ENCODE measurements around the gene P3H4. TPM values are rescaled to one million over a fixed set of nuclear protein-coding genes. Genes with fewer than 3 reads are reported as not detected.

Gene P3H4
- total RNA-seq, 1 donor, result 59.7 TPM

DNA sequence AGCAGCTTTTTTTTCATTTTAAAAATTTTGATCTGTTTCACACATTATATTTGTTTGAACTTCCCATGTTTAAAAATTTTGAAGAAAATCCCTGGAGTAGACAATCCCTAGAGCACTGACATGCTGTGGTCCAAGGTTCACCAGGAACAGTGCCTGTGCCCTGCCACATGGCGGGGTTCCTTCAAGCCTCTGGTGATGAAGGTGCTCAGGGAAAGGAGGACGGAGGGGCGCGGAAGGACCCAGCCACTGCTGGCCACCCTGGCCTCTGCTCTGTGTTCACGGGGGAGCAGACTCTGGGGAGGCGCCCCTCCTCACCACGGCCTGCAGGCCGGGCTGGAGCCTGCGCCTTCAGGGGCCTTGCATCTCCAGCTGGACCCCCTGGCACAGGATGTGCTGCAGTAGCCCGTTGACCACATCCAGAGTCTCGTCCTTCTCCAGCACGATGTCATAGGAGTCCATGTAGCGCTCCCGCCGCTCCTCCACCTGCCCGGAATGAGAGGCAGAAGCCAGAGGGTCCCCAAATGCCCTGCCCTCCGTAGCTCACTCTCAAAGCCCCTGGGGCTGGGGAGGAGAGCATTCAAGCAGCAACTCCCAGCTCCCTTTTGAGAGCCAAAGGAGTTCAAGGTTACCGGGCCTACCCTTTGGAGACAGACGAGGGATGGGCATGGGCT, 13.6 kb upstream of the P3H4 start:
- Histone ChIP-seq H3K4me2 (ENCODE audit: insufficient read depth, low read length) (no peak overlapping the region), H3K4me1 (ENCODE audit: insufficient read depth, low read length) (no peaks in the 10 kb centered on the region), H3K27ac (ENCODE audit: low read depth, low read length) (no peak overlapping the region), H4K20me1 (ENCODE audit: insufficient read depth, low read length) (peaks cover 12% of the 10 kb centered on the region), H3K9me3 (ENCODE audit: low read depth, low read length) (no peaks in the 10 kb centered on the region), H3K79me2 (ENCODE audit: insufficient read depth, low read length) (no peaks in the 10 kb centered on the region), H3K27me3 (ENCODE audit: insufficient read depth, low read length) (no peaks in the 10 kb centered on the region), H3K4me3 (ENCODE audit: insufficient read depth, low read length) (no peak overlapping the region), H2AFZ (ENCODE audit: low read length) (no peak overlapping the region), H3K36me3 (ENCODE audit: insufficient read depth, low read length) (peaks cover 39% of the 10 kb centered on the region)
- TF ChIP-seq, protein P1, sequence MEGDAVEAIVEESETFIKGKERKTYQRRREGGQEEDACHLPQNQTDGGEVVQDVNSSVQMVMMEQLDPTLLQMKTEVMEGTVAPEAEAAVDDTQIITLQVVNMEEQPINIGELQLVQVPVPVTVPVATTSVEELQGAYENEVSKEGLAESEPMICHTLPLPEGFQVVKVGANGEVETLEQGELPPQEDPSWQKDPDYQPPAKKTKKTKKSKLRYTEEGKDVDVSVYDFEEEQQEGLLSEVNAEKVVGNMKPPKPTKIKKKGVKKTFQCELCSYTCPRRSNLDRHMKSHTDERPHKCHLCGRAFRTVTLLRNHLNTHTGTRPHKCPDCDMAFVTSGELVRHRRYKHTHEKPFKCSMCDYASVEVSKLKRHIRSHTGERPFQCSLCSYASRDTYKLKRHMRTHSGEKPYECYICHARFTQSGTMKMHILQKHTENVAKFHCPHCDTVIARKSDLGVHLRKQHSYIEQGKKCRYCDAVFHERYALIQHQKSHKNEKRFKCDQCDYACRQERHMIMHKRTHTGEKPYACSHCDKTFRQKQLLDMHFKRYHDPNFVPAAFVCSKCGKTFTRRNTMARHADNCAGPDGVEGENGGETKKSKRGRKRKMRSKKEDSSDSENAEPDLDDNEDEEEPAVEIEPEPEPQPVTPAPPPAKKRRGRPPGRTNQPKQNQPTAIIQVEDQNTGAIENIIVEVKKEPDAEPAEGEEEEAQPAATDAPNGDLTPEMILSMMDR (IDR thresholded peaks at IDR 0.05; ENCODE audit: extremely low read depth, low read depth, low read length), result no peak
- DNase-seq (ENCODE audit: insufficient read length, low spot score, missing footprints), result peak; percentile 48

DNA sequence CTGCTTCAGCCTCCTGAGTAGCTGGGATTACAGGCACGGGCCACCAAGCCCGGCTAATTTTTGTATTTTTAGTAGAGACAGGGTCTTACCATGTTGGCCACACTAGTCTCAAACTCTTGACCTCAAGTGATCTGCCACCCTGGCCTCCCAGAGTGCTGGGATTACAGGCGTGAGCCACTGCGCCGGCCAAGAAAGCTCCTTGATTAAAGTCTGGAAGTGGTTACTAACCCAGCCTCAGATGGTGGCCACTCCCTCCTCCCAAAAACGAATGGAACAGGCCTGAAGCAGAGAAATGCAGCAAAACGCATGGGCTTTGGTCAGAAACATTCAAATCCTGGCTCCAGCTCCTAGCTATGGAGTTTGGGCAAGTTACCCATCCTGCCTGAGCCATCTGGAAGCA, 12.3 kb upstream of the P3H4 start:
- DNase-seq (ENCODE audit: insufficient read length, low spot score, missing footprints), result peak; percentile 71
- no peaks in the 10 kb centered on the region for H3K4me1 ChIP-seq (ENCODE audit: insufficient read depth, low read length)
- no peak overlapping the region for H3K27ac ChIP-seq (ENCODE audit: low read depth, low read length)
- no peaks in the 10 kb centered on the region for H3K27me3 ChIP-seq (ENCODE audit: insufficient read depth, low read length)
- H3K36me3 ChIP-seq (ENCODE audit: insufficient read depth, low read length), result peaks cover 44% of the 10 kb centered on the region
- TF ChIP-seq, protein P1 (IDR thresholded peaks at IDR 0.05; ENCODE audit: extremely low read depth, low read depth, low read length), result no peak
- no peaks in the 10 kb centered on the region for H3K9me3 ChIP-seq (ENCODE audit: low read depth, low read length)
- H3K79me2 ChIP-seq (ENCODE audit: insufficient read depth, low read length), result no peaks in the 10 kb centered on the region
- no peak overlapping the region for H3K4me2 ChIP-seq (ENCODE audit: insufficient read depth, low read length)
- no peak overlapping the region for H3K4me3 ChIP-seq (ENCODE audit: insufficient read depth, low read length)
- peaks cover 18% of the 10 kb centered on the region for H4K20me1 ChIP-seq (ENCODE audit: insufficient read depth, low read length)
- H2AFZ ChIP-seq (ENCODE audit: low read length), result no peak overlapping the region

DNA sequence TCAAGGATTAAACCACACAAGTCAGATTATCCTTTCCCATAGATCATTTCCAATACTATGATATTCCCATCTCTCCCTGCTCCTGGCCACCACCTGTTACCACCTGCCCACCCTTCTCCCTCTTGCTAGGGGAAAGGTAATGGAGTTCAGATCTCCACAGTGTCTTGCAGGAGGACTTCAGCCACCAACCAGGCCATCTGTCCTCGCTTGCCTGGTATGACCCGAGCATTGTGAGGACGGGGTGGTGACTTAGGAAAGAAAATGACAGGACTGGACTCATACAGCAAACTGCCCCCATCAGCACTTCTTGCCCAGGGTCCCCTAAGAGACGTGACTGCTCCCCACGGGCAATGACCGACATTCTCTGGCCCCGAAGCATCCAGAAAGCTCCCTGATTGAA, 11.8 kb upstream of the P3H4 start:
- no peaks in the 10 kb centered on the region for H3K27me3 ChIP-seq (ENCODE audit: insufficient read depth, low read length)
- H3K79me2 ChIP-seq (ENCODE audit: insufficient read depth, low read length), result no peaks in the 10 kb centered on the region
- H3K27ac ChIP-seq (ENCODE audit: low read depth, low read length), result no peak overlapping the region
- H4K20me1 ChIP-seq (ENCODE audit: insufficient read depth, low read length), result peaks cover 18% of the 10 kb centered on the region
- no peak overlapping the region for H2AFZ ChIP-seq (ENCODE audit: low read length)
- H3K4me2 ChIP-seq (ENCODE audit: insufficient read depth, low read length), result no peak overlapping the region
- H3K4me1 ChIP-seq (ENCODE audit: insufficient read depth, low read length), result no peaks in the 10 kb centered on the region
- H3K36me3 ChIP-seq (ENCODE audit: insufficient read depth, low read length), result peaks cover 44% of the 10 kb centered on the region
- TF ChIP-seq, protein P1 (IDR thresholded peaks at IDR 0.05; ENCODE audit: extremely low read depth, low read depth, low read length), result no peak
- H3K9me3 ChIP-seq (ENCODE audit: low read depth, low read length), result no peaks in the 10 kb centered on the region
- H3K4me3 ChIP-seq (ENCODE audit: insufficient read depth, low read length), result no peak overlapping the region
- peak; percentile 55 for DNase-seq (ENCODE audit: insufficient read length, low spot score, missing footprints)

DNA sequence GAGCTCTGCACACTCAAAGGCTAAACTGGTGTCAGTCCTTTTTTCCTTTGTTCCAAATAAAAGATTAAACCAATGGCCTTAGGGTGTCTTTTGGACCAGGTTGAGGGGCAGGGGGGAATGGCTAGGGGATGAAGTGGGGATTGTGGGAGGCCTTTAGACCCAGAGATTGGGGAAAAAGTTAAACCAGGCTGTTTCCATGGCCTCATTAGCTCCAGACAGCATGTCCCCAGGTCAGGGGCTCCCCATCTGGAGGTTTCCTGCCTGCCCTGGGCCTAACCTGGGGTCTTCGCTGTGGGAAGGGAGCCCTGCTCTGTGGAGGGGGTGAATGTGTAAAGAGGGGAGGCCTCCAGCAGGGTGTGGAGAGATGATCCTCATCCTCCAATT, 11.4 kb upstream of the P3H4 start:
- peak; percentile 62 for DNase-seq (ENCODE audit: insufficient read length, low spot score, missing footprints)

More for the DNA sequence above, 11.4 kb upstream of the P3H4 start:
- no peak overlapping the region for H3K4me3 ChIP-seq (ENCODE audit: insufficient read depth, low read length)
- peaks cover 21% of the 10 kb centered on the region for H4K20me1 ChIP-seq (ENCODE audit: insufficient read depth, low read length)
- H3K27ac ChIP-seq (ENCODE audit: low read depth, low read length), result no peak overlapping the region
- peaks cover 3% of the 10 kb centered on the region for H3K79me2 ChIP-seq (ENCODE audit: insufficient read depth, low read length)
- TF ChIP-seq, protein P1 (IDR thresholded peaks at IDR 0.05; ENCODE audit: extremely low read depth, low read depth, low read length), result no peak
- H3K4me2 ChIP-seq (ENCODE audit: insufficient read depth, low read length), result no peak overlapping the region
- H2AFZ ChIP-seq (ENCODE audit: low read length), result no peak overlapping the region
- H3K27me3 ChIP-seq (ENCODE audit: insufficient read depth, low read length), result no peaks in the 10 kb centered on the region
- no peaks in the 10 kb centered on the region for H3K9me3 ChIP-seq (ENCODE audit: low read depth, low read length)
- H3K4me1 ChIP-seq (ENCODE audit: insufficient read depth, low read length), result no peaks in the 10 kb centered on the region
- peaks cover 45% of the 10 kb centered on the region for H3K36me3 ChIP-seq (ENCODE audit: insufficient read depth, low read length)
